Left lung (tissue), 10 donors: ENCODE results near the gene MSH2. TPM values are rescaled to one million over a fixed set of nuclear protein-coding genes. Genes with fewer than 3 reads are reported as not detected.

Source experiments
- ATAC-seq: fragments of 200-7000 bp; cut with Tn5 transposase; one replicate; pipeline ENCODE4 v1.9.1; 2020; ENCODE audit warnings: moderate library complexity
- DNase-seq, 4 donors: peaks; one replicate each; pipeline ENCODE4 v3.0.0-alpha.2; 2013 to 2020
- H3K27ac ChIP-seq, 2 donors: fragments of 200-600 bp; sonication (generic) in 1 of 2; one replicate each; pipeline versions ENCODE4 v1.5.0 to v1.8.0; 2020 to 2021
- H3K27me3 ChIP-seq, 2 donors: fragments of 200-600 bp; sonication (generic) in 1 of 2; one replicate each; pipeline versions ENCODE4 v1.5.0 to v1.8.0; 2020 to 2021
- H3K36me3 ChIP-seq, 2 donors: fragments of 200-600 bp; sonication (generic) in 1 of 2; one replicate each; pipeline versions ENCODE4 v1.5.0 to v1.8.0; 2020 to 2021
- H3K4me1 ChIP-seq, 2 donors: fragments of 200-600 bp; one replicate each; pipeline ENCODE4 v1.8.0; 2021
- H3K4me3 ChIP-seq, 2 donors: fragments of 200-600 bp; sonication (generic) in 1 of 2; one replicate each; pipeline versions ENCODE4 v1.5.0 to v1.8.0; 2020 to 2021; ENCODE audit warnings: mild to moderate bottlenecking in 1 of 2
- H3K9me3 ChIP-seq, 2 donors: fragments of 200-600 bp; sonication (generic) in 1 of 2; one replicate each; pipeline versions ENCODE4 v1.5.0 to v1.8.0; 2020 to 2021
- CTCF ChIP-seq, 2 donors: fragments of 200-600 bp; sonication (generic) in 1 of 2; IDR thresholded peaks; one replicate each; pipeline versions ENCODE4 v1.5.0 to v1.8.0; 2021; ENCODE audit warnings: antibody characterized with exemption in 2 of 2
- intact Hi-C, 2 donors: fragments of 100-400 bp; cut with DNase I; formaldehyde crosslinking; loops; one replicate each; pipeline versions ENCODE4 v1.11.2 to v1.14.2; 2022
- polyA plus RNA-seq, 6 donors: library from polyadenylated mRNA; unstranded; fragments of 120-200 nt; gene quantifications; one replicate each; pipeline ENCODE4 v1.2.1, GENCODE V29; 2013; ENCODE audit not compliant: insufficient read length in 6 of 6
- total RNA-seq, 2 donors: library from RNA; stranded (reverse); fragmentation: NEBNext Ultra II Directional; extraction: Animal tissue kit (Norgen Biotek cat#: 25700); gene quantifications; one replicate each; pipeline ENCODE4 v1.2.1, GENCODE V29; 2021
- donor health status: DM: no; HTN: yes; CAD: no.
- donor health status: DM: no; HTN: no; CAD: no.

MSH2 gene
- total and polyA plus RNA-seq, 8 donors, result 16.2 to 70.4 (median 58.8) TPM

GRCh38 chr2:47375307-47375706 is 27.6 kb upstream of the MSH2 start:
- DNase-seq, result no peak
- no peak overlapping the region for H3K4me3 ChIP-seq
- peaks cover under 1 to 10% of the 10 kb centered on the region in 2 donors for H3K27me3 ChIP-seq
- intact Hi-C loops, result no loop called here
- no peak for TF ChIP-seq CTCF (IDR thresholded peaks at IDR 0.05)
- H3K9me3 ChIP-seq, result no peaks in the 10 kb centered on the region
- H3K36me3 ChIP-seq, result peaks cover 0 to 17% of the 10 kb centered on the region in 2 donors
- ATAC-seq, result no peak
- no peaks in the 10 kb centered on the region for H3K4me1 ChIP-seq
- H3K27ac ChIP-seq, result no peak overlapping the region

GRCh38 chr2:47379384-47379783 is 23.6 kb upstream of the MSH2 start:
- DNase-seq, result no peak
- H3K4me3 ChIP-seq, result no peak overlapping the region
- no peaks in the 10 kb centered on the region for H3K9me3 ChIP-seq
- intact Hi-C loops, result no loop called here
- no peak for ATAC-seq
- no peaks in the 10 kb centered on the region for H3K4me1 ChIP-seq
- H3K27ac ChIP-seq, result no peak overlapping the region
- TF ChIP-seq CTCF (IDR thresholded peaks at IDR 0.05), result no peak
- H3K36me3 ChIP-seq, result peaks cover 0 to 17% of the 10 kb centered on the region in 2 donors
- H3K27me3 ChIP-seq, result no peaks in the 10 kb centered on the region

GRCh38 chr2:47381408-47381807 is 21.5 kb upstream of the MSH2 start:
- Histone ChIP-seq H3K9me3 (no peaks in the 10 kb centered on the region), H3K36me3 (peaks cover 0 to 9% of the 10 kb centered on the region in 2 donors), H3K4me3 (no peak overlapping the region), H3K4me1 (no peaks in the 10 kb centered on the region), H3K27me3 (no peaks in the 10 kb centered on the region), H3K27ac (no peak overlapping the region)
- no peak for ATAC-seq
- no peak for TF ChIP-seq CTCF (IDR thresholded peaks at IDR 0.05)
- intact Hi-C loops, result no loop called here
- no peak for DNase-seq

- no peak overlapping the region for H3K27ac ChIP-seq
- no peaks in the 10 kb centered on the region for H3K27me3 ChIP-seq
- intact Hi-C loops, result loop anchor here in 1 of 2 donors (5.0 kb wide), 1 partner anchor 49 kb away; no protein-coding TSS in a partner anchor
- no peaks in the 10 kb centered on the region for H3K4me1 ChIP-seq
- H3K4me3 ChIP-seq, result no peak overlapping the region
- DNase-seq, result no peak
- TF ChIP-seq CTCF (IDR thresholded peaks at IDR 0.05), result no peak
- no peak for ATAC-seq
- H3K9me3 ChIP-seq, result no peaks in the 10 kb centered on the region
- no peaks in the 10 kb centered on the region for H3K36me3 ChIP-seq
These were observed 16.4 kb upstream of the MSH2 start for GRCh38 chr2:47386551-47386950.

GRCh38 chr2:47388888-47389287 is 14.1 kb upstream of the MSH2 start:
- H3K27me3 ChIP-seq, result no peaks in the 10 kb centered on the region
- ATAC-seq (no peak), DNase-seq (no peak)
- no peaks in the 10 kb centered on the region for H3K36me3 ChIP-seq
- no peak overlapping the region for H3K27ac ChIP-seq
- no peaks in the 10 kb centered on the region for H3K9me3 ChIP-seq
- H3K4me3 ChIP-seq, result no peak overlapping the region
- intact Hi-C loops, result loop anchor here in 1 of 2 donors (5.0 kb wide), 1 partner anchor 52 kb away; no protein-coding TSS in a partner anchor
- TF ChIP-seq CTCF (IDR thresholded peaks at IDR 0.05), result no peak
- no peaks in the 10 kb centered on the region for H3K4me1 ChIP-seq
